GM19193 (cell line): Measurements from ENCODE around the gene SPOCK1.

Experiments
- POLR2A ChIP-seq: IDR thresholded peaks from 4 replicates; pipeline ENCODE4 v1.6.1; 2011; ENCODE audit not compliant: insufficient read depth, insufficient read length; ENCODE audit errors: extremely low read depth

The SPOCK1 gene

GRCh38 chr5:137034764-137035479, 464.2 kb downstream of the SPOCK1 start:
- no peak for TF ChIP-seq POLR2A

- TF ChIP-seq POLR2A, result no peak
These were observed 464.9 kb downstream of the SPOCK1 start for GRCh38 chr5:137034213-137034612.

- no peak for TF ChIP-seq POLR2A
These were observed 466.2 kb downstream of the SPOCK1 start for GRCh38 chr5:137032929-137033328.

- no peak for TF ChIP-seq POLR2A
These were observed 471.4 kb downstream of the SPOCK1 start for GRCh38 chr5:137027758-137028157.

DNA sequence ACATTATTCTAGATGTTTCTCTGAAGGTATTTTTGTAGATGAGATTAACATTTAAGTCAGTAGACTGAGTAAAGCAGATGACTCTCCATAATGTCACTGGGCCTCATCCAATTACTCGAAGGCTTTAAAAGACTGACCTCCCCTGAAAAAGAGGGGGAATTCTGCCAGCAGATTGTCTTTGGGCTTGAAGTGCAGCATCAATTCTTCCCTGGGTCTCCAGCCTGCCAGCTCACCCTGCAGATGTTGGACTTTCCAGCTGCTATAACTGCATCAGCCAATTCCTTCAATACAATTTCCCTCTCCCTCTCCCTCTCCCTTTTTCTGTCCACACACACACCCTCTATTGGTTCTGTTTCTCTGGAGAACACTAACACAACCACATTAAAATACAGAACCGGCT, 472.8 kb downstream of the SPOCK1 start:
- TF ChIP-seq POLR2A, result no peak

DNA sequence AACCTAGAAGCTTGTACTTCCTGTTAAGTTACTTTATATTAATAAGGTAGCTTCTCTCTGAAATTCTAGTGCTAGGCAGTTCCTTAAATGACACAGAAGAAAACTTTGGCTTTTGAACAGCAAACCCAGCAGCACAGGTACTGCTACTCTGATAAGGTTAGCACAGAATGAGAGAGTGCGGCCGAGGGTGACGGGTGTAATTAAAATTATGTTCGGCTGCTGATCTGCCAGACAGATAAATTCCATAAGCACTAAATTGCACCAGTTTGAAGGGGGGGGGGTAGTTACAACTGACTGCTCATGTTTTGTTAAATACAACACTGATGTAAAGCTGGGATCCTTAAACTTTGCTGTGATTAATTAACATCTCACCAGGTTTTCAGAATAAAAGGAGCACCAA, 475.1 kb downstream of the SPOCK1 start:
- no peak for TF ChIP-seq POLR2A

DNA sequence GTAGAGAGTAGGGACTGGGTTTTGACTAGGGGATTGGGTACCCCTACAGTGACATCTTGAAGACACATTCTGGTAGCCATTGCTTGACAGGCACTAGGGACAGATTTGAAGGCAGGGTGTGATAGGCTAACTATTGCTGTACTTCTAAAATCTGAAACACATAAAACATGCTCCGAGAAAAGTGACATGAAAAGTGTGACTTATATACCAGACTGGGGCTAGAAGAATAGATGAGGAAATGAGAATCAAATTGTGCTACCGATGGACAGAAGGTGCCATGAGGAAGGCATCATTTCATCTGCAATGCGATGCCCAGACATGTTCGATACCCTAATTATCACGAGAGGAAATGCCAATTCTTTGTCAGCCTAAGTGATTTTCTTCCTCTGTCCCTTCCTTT, 475.8 kb downstream of the SPOCK1 start:
- no peak for TF ChIP-seq POLR2A

GRCh38 chr5:137022725-137023124, 476.4 kb downstream of the SPOCK1 start:
- no peak for TF ChIP-seq POLR2A

GRCh38 chr5:137022043-137022442, 477.1 kb downstream of the SPOCK1 start:
- no peak for TF ChIP-seq POLR2A

- no peak for TF ChIP-seq POLR2A
These were observed 479.9 kb downstream of the SPOCK1 start for GRCh38 chr5:137019229-137019628.

DNA sequence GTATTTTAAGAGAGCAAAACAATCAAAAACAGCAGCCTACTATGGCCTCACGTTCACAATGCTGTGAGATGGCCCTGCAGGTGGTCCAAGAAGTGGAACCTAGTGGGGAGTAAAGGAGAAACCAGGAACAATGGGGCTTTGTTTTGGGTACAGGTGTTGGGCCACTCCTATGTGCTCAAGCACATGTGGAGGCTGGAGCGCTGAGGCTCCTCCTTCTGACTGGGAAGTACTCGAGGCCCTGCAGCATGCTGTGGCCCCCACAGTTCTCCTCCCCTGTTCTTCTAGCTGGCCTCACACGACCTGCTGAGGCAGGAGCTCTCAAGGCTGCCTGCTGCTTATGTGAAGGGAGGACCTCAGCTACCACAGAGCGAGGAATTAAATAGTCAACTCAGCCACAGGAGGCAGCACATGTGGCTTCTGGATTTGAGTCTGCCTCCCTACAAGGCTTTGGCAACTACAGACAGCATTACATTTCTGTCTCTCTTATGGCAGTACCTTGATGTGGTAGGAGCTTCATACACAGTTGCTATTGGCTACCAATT, 482.3 kb downstream of the SPOCK1 start:
- no peak for TF ChIP-seq POLR2A

- TF ChIP-seq POLR2A, result no peak
These were observed 483.5 kb downstream of the SPOCK1 start for GRCh38 chr5:137015540-137016116.

DNA sequence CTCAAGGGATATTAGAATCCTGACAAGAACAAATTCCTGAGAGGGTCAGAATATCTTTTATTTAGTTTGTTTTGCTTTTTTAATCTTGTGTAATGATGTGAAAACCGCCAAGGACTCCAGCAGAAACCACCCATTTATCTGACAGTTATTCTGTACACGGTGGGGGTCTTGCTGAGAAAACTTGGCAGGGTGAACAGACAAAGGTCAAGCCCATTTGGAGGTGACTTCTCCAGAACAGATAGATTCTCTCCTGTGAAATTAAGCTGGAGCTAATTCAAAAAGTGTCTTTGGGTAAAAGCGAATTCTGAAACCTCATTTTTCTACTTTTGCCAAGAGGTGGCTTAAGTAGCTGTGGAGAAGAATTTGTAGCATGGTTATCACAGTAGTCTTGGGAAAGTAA, 484.4 kb downstream of the SPOCK1 start:
- TF ChIP-seq POLR2A, result no peak

GRCh38 chr5:137010226-137010625, 488.9 kb downstream of the SPOCK1 start:
- no peak for TF ChIP-seq POLR2A

DNA sequence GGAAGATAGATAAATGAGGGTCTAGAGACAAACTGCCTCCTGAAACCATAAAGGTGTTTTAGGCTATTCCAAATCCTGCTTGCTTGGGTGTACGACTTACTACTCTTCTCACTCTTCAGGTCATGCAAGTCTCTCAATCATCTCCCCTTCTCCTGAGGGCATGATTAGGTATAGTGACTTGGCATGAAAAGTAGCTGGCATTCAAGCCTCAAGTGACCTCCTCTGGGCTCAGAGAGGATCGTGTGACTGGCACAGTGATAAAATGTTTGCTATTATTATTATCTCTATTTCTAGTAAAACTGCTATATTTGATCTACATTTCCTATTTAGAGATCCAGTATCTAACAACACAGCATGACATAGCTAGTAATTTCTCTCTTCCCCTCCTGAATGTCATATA, 494.8 kb downstream of the SPOCK1 start:
- TF ChIP-seq POLR2A, result no peak

DNA sequence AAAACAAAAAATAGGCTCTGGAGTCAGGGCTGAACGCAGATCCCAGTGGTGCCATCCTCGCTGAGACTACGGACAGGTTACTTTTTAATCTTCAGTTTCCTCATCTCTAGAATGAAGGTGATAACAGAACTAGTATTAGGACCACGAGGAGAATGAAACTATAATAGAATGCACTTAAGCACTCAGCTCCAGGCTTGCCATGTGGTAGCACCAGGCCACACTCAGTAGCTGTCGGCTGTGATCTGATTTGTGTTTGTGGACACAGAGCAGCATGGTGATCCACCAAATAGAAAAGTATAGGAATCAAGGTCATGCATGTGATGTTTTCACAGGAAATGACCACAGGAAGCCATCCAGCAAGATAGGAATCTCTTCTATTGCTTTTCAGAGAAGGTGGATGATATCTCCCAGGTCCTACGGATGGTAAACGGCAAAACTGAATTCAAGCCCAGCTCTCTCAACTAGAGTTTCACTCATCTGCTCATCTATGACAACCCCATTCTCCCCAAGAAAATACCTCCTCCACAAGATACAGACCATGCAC, 498.0 kb downstream of the SPOCK1 start:
- no peak for TF ChIP-seq POLR2A

DNA sequence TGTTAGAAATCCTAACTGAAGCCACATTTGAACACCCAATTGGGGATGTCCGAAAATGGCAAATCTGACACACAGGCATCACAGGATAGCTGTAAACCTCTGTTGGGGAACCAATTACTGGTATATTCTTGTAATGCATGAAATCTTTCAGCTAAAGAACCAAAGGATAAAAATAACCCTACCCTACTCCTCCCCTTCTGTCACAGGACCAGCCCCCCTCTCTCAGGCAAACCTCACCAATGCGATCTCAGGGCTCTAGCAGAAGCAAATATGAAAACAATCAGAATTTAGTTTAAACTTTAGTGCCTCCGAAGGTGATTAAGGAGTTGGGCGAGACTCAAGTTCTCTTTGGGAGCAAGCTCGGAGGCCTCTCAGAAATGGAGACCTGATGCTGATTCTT, 499.3 kb downstream of the SPOCK1 start:
- no peak for TF ChIP-seq POLR2A

- no peak for TF ChIP-seq POLR2A
These were observed 500.2 kb downstream of the SPOCK1 start for GRCh38 chr5:136998854-136999357.
